OCI-LY1 (cell line): ENCODE measurements around the gene ITGB3.

ENCODE experiments used
- CTCF ChIP-seq: fragments of 200-600 bp; sonication (generic), shearing (Covaris generic); IDR thresholded peaks from 2 replicates; pipeline ENCODE4 v1.5.1; 2017; ENCODE audit warnings: mild to moderate bottlenecking, antibody characterized with exemption, low read length, moderate library complexity, mixed read lengths
- EZH2 ChIP-seq: fragments of 200-600 bp; sonication (generic), shearing (Covaris generic); IDR thresholded peaks from 2 replicates; pipeline ENCODE4 v1.8.0; 2017; ENCODE audit warnings: borderline replicate concordance, mixed run types, mild to moderate bottlenecking, antibody characterized with exemption, low read length, moderate library complexity, mixed read lengths

- TF ChIP-seq CTCF, result no peak
- TF ChIP-seq EZH2, result no peak
Measured at GRCh38 chr17:47304186-47304585, 50.6 kb downstream of the ITGB3 start.
